Fibroblast of gingiva (primary cell): ENCODE results near the gene TCIRG1.

Source experiments
- DNase-seq: peaks from one replicate; pipeline ENCODE4 v3.0.0-alpha.2; 2011; ENCODE audit warnings: low read depth

The TCIRG1 gene

DNA sequence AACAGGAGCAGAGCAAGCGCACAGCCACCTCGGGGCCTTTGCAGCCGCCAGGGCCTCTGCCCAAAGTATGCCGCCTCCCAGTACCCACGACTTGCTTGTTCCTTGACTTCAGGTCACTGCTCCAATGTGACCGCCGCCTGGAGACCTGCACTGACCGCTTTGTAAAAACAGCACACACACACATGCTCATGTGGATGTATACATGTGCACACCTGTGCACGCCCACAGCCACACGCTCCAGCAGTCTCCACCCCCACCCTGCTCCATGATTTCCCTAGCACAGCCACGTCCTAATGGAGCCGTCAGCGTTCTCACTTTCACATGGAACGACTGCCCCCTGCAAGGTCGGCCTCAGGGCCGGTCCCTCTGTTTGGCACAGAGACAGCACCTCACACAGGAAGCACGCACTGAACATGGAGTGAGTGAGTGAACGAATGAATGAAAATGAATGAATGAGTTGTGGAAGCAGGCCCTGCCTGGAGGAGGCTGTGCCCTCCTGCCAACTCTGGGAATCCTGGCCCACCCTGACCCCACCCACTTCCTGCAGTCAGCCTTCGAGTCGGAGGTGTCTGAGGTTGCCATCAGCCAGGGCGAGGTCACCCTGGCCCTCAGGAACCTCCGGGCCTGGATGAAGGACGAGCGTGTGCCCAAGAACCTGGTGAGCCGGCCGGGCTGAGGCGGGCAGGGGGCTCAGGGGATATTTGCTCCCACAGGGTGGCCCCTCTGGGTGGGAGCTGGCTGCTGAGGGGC, 20.7 kb upstream of the TCIRG1 start:
- DNase-seq, result no peak

DNA sequence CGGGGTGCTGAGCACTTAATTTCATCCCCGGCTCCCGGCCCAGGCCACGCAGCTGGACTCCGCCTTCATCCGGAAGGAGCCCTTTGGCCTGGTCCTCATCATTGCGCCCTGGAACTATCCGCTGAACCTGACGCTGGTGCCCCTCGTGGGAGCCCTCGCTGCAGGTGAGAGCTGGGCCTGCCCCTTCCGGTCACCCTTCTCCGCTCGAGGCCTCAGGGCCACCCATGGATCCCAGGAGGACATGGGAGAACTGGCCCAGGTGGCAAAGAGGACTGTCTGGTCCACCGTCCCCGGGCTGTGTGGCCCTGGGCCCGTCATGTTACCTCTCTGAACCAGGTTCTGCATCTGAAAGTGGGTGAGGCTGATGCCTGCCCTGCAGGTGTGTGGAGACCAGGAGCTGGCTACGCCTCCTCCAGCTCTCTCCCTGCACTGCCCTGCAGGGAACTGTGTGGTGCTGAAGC, 20.1 kb upstream of the TCIRG1 start:
- DNase-seq, result no peak

DNA sequence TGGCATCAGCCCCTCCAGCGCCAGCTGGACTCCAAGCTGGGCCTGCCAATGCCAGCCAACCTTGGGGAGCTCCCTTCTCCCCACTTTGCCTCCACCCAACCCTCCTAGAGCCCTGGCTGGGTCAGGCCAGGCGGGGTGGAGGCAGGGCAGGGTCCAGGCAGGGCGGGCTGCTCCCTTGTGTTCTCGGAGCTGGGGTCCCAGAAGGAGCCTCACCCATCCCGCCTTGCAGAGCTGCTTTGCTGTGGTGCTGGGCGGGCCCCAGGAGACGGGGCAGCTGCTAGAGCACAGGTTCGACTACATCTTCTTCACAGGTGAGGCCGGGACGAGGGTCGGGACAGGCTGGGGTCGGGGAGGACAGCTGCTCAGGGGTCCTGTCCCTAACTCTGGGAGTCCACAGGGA, 19.3 kb upstream of the TCIRG1 start:
- no peak for DNase-seq

DNA sequence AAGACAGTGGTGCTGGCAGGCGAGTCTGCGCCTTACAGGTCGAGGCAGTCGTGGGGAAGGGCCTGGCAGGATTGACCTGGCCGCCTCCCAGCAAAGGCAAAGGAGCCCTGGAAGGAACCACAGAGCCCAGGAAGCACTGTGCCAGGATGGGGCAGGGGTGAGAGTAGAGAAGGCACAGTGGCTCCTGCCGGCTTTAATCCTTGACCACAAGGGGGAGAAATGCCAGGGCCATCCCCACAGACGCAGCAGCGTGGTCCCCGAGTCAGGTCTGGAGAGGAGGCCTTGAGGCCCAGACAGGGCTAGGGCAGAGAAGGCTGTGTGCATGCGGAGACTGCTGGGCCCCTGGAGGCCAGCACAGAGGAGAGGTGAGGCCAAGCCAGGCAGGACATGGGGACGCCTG, 18.2 kb upstream of the TCIRG1 start:
- no peak for DNase-seq

DNA sequence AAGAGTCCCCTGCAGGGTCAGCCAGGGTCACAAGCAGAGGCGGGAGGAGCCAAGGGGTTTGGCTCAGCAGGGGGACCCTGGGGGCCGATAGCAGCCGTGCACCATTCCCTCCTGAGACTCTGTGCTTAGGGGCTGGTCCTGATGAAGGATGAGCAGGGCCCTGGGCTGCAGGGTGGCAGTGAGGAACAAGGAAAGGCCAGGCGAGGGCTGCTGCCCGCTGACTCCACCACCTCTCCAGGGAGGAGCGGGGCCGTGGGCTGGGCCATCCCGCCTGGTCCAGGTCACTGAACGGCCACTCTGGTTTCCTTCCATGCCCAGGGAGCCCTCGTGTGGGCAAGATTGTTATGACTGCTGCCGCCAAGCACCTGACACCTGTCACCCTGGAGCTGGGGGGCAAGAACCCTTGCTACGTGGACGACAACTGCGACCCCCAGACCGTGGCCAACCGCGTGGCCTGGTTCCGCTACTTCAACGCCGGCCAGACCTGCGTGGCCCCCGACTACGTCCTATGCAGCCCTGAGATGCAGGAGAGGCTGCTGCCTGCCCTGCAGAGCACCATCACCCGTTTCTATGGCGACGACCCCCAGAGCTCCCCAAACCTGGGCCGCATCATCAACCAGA, 17.5 kb upstream of the TCIRG1 start:
- DNase-seq, result peak; percentile 21

DNA sequence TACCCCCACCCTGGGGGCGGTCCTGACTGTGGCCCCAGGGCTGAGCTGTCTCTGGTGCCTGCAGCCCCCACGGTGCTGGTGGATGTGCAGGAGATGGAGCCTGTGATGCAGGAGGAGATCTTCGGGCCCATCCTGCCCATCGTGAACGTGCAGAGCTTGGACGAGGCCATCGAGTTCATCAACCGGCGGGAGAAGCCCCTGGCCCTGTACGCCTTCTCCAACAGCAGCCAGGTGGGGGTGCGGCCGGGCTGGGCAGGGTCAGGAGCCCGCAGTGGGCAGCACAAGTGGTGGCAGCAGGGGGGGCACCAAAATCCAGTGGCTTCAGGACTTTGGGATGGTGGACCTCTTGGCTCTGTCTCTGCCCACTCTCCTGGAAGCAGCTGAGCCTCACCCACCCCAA, 16.3 kb upstream of the TCIRG1 start:
- no peak for DNase-seq

DNA sequence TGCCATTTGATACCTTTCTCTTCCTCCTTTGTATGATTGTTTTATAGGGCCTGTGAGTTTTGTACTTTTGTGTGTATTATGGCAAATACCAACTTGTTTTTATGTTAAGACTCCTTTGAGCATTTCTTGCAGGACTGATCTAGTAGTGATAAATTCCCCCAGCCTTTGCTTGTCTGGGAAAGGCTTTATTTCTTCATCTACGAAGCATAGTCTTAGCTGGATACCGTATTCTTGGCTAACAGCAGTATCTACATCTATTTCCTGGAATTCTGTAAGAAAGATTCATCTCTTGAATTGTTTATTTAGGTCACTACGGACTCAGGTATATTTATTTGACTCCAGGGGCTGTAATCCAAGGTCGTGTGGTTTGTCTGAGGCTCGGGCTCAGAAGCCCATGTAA, 14.3 kb upstream of the TCIRG1 start:
- no peak for DNase-seq

DNA sequence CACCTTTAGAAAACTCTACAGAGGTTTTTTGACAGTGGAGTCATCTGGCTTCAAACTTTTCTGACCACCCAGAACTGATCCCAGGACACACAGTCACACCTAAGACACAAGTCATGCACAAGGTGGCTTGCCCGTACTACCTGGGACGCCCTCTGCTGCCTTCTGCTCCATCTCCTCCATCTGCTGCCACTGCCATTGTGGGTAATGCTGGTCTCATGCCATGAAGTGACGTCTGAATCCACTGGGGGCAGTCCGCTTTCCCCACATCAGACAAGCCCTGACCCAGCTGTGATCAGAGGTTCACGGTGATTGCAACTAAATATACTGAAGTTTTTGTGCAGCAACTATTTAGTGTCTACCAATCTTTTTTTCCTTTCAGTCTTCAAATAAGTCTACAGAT, 13.8 kb upstream of the TCIRG1 start:
- no peak for DNase-seq

DNA sequence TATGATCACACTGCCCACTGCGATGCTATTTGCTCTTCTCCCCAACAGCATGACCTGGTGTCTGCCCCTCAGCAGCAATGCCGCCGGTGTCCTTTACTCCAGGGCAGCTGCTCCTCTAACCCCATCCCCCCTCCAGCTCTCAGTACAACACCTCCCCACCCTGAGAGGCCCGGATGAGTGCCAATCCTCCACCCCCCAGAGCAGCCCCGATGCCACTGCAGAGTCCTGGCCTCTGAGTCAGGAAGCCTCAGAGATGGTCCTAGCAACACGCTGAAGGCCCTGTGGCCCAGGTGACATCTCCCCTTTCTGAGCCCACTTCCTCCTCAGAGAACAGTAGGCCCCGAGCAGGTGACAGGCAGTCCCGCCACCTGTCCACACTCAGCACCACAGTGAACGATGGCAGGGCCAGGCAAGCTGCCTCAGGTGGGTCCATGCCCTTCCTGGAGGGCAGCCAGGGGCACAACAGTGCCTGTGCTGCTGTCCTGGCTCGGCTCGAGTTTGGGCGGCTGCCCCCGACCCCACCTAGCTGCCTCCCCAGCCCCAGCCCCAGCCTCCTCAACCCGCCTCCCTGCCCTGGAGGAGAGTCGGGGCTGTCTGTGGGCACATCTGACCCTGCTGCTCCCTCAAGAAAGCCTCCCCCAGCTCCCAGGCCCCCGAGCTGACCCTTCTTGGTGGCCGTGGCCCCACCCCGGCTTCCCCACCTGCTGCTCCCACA, 12.3 kb upstream of the TCIRG1 start:
- no peak for DNase-seq

DNA sequence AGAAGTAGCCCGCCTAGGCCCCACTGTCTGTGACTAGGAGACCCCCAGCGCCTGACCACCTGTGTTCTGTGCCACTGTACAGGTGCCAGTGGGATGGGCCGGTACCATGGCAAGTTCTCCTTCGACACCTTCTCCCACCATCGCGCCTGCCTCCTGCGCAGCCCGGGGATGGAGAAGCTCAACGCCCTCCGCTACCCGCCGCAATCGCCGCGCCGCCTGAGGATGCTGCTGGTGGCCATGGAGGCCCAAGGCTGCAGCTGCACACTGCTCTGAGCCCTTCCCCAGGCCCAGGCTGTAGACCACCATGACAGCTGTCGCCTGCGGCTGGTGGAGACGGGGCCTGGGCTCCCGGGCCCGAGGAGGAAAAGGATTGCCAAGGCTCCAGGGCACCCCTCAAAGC, 11.2 kb upstream of the TCIRG1 start:
- no peak for DNase-seq

DNA sequence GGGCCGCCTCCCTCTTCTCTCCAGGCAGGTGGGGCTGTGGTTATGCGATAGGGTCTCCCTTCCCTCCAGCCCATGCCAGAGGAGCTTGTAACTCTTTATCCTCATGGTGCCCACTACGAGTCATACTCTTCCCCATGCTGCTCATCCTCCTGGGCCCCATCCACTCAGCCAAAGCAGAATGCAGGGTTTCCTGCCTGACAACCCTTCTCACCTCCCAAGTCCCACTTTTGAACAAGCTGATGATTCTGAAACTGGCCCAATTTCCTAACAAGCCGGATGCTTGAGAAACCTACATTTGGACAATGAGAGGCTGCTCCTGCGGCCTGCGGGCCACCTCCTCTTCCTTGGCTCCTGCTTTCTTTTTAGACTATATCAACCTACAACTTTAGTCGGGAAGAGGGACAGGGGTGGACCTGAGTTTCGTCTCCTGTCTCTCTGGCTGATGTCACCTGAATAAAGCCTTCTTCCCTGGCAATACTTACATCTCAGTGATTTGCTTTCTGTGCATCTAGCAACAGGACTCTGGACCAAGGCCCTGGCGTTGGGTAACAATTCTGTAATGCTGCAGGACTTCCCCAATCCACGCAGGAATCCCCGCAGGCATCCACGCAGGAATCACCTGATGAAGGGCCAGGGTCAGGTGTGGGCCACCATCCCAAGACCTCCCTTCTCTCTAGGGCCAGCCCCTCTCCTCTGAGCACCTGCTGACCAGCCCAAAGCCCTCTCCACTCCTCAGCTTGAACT, 9.9 kb upstream of the TCIRG1 start:
- DNase-seq, result no peak

DNA sequence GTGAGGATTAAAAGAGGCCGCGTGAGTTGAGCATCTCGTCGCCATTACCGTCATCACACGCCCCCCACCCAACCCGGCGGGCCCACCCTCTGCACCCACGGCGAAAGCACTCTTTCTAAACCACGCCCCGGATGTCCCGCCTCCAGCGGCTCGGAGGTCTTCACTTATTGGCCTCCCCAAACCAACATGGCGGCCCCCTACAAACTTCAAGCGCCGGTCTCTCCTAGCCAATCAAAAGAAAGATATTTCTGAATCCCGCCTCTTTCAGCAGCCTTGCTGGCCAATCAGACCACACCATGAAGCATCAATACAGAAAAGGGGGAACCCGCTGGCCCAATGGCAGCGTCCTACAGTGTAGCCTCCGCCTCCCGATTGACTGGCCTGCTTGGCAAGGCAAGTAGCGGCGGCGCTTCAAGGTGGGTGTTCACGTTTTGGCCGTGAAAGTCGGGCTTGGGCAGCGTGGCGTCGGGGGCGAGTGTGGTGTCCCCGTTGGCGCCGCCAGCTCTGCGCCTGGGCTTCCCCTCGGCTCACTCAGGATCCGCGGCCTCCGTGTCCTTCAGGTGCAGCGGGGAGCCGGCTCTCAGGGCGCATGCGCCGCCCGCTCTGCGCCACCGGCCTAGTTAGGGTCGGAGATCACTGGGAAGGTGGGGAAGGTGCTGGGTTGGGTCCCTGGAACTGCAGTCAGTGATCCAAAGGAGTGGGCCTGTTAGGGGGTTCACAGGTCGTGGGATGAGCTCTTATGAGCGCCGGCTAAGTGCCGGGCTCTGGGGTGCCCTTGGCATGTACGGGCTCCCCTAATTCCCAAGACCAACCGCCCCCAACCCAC, 8.3 kb upstream of the TCIRG1 start, which contains the start of gene NDUFS8:
NDUFS8 (plus strand) TSS at position 364 of the 826 bp plus-strand sequence. CDS start 1,471 bp downstream, outside the sequence.
- DNase-seq, result peak; percentile 99

DNA sequence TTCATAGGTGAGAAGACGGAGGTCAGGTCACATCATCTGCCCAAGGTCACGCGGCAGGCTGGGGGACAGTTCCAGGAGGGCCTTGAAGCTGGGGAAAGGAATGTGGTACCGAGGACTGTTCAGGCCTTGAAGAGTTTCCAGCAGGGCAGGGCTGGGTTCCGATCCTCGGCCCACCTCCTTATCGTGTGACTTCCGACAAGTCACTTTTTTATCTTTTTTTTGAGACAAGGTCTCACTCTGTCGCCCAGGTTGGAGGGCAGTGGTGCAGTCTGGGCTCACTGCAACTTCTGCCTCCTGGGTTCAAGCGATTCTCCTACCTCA, 7.7 kb upstream of the TCIRG1 start:
- DNase-seq, result no peak

DNA sequence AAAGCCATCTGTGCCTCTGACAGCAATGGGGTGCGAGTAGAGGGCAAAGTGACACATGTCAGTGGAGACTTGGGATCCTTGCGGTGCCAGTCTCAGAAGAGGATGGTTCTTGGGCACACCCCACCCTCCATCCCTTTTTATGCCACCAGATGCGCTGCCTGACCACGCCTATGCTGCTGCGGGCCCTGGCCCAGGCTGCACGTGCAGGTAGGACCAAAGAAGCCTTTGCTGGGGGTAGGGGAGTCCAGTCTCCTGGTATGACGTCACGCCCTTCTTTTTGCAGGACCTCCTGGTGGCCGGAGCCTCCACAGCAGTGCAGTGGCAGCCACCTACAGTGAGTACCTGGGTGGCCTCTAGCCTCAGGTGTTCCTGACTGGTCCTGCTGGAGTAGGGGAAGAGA, 6.8 kb upstream of the TCIRG1 start:
- no peak for DNase-seq

DNA sequence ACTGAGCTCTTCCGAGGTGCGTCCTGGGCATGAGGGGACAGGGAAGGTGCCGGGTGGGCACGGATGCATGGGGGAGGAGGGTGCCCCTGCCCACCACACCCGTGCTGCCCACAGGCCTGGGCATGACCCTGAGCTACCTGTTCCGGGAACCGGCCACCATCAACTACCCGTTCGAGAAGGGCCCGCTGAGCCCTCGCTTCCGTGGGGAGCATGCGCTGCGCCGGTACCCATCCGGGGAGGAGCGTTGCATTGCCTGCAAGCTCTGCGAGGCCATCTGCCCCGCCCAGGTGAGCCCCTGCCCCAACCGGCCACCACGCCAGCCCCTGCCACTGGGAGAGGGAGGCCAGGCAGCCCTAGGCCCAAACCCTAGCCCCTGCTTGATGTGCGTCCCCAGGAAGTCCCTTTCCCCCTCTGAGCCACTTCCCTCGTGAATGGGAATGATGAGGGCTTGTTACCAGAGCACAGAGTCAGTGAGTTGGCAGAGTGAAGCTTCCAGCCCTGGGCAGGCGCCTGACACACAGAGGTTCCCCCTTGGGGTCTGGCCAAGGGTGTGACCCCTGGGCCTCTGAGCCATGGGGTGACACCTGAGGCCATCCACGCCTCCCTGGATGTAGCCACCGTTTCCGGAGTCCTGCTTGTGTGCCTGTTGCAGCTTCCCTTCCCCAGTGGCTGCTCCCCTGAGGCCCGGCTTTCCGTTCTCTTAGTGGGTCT, 5.7 kb upstream of the TCIRG1 start:
- no peak for DNase-seq

DNA sequence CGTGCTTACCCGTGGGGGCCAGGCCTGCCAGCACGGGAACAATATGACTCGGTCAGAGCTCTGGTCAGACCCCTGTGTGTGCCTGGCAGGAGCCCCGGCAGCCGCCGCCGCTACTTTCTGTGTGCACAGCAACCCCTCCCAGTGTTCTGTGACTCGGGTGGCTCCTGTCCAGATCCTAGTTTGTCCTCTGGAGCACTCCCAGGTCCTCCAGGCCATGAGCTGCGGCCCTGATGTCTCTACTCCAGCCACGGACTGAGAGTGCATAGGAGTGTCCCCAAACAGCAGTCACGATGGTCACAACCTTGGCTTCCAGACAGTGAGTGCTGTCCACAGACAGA, 5.1 kb upstream of the TCIRG1 start:
- no peak for DNase-seq

DNA sequence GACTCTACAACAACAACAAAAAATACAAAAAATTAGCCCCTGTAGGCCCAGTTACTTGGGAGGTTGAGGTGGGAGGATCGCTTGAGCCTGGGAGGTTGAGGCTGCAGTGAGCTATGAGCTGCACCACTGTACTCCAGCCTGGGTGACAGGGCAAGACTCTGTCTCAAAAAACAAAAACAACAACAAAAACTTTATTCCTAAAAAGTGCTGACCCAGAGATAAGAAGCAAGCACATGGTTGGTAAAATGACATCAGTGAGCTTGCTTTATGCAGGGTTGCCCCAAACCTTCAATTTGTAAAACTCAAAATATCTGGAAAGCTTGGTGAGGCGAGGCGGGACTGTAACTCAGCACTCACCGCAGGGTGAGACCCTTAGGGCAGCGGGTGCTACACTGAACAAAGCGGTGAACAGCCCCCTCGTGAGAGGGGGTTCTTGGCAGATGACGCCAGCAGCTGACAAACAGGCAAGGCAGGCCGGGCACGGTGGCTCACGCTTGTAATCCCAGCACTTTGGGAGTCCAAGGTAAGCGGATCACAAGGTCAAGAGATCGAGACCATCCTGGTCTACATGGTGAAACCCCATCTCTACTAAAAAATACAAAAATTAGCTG, 3.5 kb upstream of the TCIRG1 start:
- no peak for DNase-seq

DNA sequence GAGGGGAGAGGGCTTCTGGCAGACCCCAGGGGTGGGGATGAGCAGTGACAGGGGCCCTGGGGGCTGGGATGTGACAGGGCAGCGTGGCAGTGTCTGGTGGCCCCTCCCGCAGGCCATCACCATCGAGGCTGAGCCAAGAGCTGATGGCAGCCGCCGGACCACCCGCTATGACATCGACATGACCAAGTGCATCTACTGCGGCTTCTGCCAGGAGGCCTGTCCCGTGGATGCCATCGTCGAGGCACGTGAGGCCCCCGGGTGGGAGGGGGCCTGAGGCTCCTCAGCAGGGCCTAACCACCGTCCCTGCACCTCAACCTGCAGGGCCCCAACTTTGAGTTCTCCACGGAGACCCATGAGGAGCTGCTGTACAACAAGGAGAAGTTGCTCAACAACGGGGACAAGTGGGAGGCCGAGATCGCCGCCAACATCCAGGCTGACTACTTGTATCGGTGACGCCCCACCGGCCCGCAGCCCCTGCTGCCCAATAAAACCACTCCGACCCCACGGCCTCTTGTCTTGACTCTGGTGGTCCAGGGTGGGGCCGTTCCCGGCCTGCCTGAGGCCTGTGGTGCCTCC, 2.6 kb upstream of the TCIRG1 start:
- no peak for DNase-seq

DNA sequence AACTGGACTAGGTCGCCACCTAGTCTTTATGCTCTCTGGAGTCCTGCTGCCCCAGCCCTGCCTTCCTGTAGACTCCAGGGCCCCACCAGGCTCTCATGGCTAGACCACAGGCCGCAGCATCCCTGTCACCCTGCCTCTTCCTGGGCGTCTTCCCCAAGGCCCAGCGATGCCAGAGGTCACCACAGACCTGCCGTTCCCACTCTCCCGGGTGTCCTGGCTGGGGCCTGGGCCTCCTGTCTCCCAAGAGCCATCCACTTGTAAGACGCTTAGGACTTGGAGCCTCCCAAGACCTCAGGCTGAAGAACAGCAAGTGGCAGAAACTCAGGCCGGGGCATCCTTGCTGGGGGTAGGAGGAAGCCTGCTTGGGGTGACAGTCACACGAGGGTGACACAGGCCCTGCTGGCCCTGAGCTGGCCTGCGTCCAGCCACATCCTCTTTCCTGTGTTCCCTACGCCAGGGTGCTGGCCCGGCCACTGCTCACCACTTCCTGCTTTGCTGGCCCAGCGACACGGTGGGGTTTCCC, 2.0 kb upstream of the TCIRG1 start:
- no peak for DNase-seq
